Activated CD8-positive, alpha-beta memory T cell treated with anti-CD3 and anti-CD28 coated beads for 4 hours (primary cell): ENCODE results near the gene CPHXL.

Experiments
- DNase-seq, 2 donors: peaks; one replicate each; pipeline ENCODE4 v3.0.0-alpha.2; 2020; ENCODE audit warnings: low read depth in 2 of 2

The CPHXL gene

DNA sequence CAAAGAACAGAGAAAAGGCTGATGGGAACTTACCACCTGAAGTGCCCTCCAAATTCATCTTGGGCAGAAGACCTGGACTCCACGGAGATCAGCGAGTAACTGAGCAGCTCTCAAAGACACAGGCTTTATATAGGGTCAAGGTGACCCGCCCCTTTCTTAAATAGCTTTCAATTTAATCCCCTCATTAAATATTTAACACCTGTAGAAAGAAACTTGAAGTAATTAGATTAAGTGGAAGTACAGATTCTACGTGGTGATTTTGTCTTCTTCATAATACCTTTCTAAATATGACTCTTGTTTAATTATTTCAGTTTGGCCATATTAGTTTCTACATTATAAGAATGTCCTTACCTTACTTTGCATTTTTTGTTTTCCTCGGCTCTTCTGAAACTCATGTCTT, 24.9 kb downstream of the CPHXL start, which contains the start of gene DUXB:
Gene DUXB (minus strand): TSS at position 101 of the 400 bp plus-strand sequence. CDS start 43 bp downstream, at position 58.
- DNase-seq = no peak

DNA sequence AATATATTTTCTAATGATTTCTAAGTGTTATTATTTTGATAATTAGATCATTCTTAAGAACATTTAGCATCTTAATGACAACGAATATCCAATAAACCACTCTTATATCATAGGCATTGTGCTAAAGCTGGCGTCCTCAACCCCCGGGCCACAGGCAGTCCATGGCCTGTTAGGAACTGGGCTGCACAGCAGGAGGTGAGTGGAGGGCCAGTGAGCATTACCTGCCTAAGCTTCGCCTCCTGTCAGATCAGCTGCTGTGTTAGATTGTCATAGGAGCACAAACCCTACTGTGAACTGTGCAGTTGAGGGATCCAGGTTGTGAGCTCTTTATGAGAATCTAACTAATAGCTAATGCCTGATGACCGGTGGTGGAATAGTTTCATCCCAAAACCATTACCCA, 28.7 kb downstream of the CPHXL start:
- no peak for DNase-seq

DNA sequence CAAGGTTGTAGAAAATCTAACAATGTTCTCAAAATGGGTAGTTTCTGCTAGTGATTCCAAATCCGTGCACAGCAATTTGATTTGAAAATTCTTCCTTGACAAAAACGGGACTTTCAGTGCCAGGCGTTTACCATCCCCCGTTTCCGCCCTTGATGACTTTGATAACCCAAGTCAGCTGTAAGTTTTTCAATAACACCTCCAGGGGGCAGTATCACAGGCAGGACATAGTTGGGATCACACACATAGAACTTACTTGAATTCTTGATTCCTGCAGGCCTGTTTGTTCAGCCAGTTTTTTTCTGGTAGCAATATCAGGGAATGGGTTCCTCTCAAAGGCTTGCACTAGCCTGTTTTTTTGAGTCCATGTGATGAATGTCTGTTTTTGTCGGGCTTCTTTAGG, 30.6 kb downstream of the CPHXL start:
- DNase-seq = no peak

DNA sequence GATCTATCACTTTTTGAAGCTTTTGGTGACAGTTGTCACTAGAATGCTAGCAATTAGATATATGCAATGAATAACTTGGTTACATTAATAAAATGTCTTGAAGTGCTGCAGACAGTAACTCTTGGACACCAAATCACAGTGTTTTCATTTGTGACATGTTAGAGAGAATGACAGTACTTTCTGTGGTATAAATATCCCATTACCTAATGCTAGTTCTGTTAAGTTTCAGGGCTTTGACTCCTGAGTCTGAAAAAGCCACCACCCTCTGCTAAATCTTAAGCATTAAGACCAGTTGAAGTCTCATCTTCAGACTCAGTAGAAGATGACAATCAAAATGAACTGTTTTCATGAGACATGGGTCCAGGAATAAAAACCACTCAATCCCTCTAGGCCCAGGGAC, 38.9 kb downstream of the CPHXL start:
- no peak for DNase-seq

DNA sequence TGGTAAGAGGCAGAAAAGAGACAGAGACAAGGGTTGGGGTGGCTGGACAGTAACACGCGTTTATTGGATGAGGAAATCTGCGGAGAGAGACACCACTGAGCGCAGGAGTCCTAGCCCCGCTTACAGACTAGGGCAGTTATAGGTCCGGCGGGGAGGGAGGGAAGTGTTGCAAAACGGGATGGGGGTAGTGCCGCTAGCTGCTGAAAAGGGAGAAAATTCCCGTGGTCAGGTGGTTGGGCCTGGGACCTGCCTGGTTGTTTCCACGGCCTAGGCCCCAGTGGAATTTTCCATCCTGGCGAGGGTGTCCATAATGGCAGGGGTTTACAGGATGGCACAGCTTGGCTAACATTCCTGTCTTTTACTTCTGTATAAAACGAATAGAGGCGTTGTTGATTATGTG, 44.0 kb downstream of the CPHXL start:
- DNase-seq = no peak

DNA sequence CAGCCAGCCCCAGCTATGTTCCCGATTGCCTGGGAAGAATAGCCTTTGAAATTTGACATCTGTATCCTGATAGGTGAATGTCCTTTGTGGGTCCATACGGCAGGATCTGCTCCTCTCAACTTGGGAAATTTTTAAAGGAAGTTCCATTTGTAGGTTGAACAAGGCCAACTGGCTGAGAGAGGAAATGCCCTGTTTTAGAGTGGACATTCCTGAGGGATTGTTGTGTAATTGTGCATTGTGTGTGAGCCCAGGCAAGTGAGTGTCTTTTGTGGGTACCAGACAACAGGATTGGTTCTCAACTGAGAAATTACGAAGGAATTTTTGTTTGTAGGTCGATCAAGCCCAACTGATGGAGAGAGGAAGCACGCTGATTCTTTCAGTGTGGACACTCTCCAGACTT, 46.9 kb downstream of the CPHXL start:
- no peak for DNase-seq

DNA sequence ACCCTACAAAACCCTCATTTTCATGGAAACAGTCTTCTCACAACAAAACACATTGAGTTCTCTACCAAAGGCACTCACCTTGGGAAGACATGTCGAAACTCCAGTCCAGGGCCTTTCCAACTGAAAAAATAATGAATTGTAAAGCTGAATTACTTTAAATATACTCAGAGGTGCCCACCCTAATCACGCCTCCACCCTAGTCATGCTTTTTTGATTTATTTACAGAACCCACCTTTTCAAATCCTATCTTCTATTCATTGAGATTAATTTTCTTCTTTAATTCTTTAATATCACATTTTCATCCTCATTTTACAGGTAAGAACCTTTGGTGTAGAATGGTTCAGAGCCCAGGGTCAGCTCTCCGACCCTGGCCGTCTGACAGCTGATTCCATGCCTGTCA, 49.4 kb downstream of the CPHXL start, which contains the start of gene CPHXL2:
Gene CPHXL2 (minus strand): TSS at position 101 of the 400 bp plus-strand sequence. CDS start 10 bp downstream, at position 91.
- DNase-seq = no peak

DNA sequence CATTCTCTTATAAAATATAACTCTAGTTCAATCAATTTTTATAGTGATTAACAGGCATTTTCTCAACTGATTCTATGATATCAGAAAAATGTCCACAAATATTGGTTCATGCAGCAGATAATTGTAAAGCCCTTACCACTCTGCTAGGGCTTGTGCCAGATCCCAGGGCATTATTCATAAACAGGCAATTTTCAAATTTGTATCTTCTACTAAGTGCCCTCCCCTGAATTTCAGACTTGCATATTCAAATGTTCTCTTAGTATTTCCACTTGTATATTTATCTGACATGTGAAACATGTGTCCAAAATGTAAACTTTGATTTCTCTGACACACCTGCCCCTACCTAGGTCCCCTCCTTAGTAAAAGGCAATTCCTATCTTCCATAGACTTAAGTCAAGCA, 58.8 kb downstream of the CPHXL start:
- no peak for DNase-seq
